K562 (cell line): ENCODE data around the gene KCNN3. TPM values are rescaled to one million over a fixed set of nuclear protein-coding genes. Genes with fewer than 3 reads are reported as not detected.

Experiments used
- ATAC-seq: fragments of 200-7000 bp; cut with Tn5 transposase; 3 replicates; pipeline ENCODE4 v1.9.1; 2020; ENCODE audit warnings: moderate library complexity
- BruUV-seq: library from RNA; stranded (reverse); fragments of 400-500 nt; replicated peaks from 2 replicates; lab custom pipeline; 2021; lab: Mats Ljungman, UMichigan
- CTCF ChIA-PET: fragments of 300-600 bp; formaldehyde crosslinking; extraction: SDS; loops from one replicate; lab custom pipeline; 2021; ENCODE audit warnings: low intra/inter-chr PET ratio; lab: Yijun Ruan, JAX
- POLR2A ChIA-PET: fragments of 300-600, 350-650 bp; sonication (Branson Sonifier 250); formaldehyde crosslinking; extraction: SDS; loops from one replicate; lab custom pipeline; 2021; ENCODE audit warnings: antibody characterized with exemption, inconsistent platforms; lab: Yijun Ruan, JAX
- DNase-seq, 4 experiments: peaks; one replicate each; pipeline versions ENCODE4 v3.0.0 to v3.0.0-alpha.2; 2011 to 2018; ENCODE audit warnings: low spot score in 3 of 4, mixed read lengths in 3 of 4; ENCODE audit errors: extremely low read depth in 1 of 4
- FAIRE-seq: peaks from 2 replicates; lab custom pipeline; 2011; peaks lifted over from hg19 to GRCh38; lab: Jason Lieb, UNC
- H2AFZ ChIP-seq: 2 replicates; pipeline ENCODE4 v1.6.0; 2011; ENCODE audit warnings: low read depth, low read length, control low read depth, inconsistent platforms
- H3K27ac ChIP-seq: fragments of 200-600 bp; 3 replicates; pipeline ENCODE4 v1.8.0; 2011; ENCODE audit warnings: low read depth, mild to moderate bottlenecking, control low read depth, inconsistent platforms, low read length, moderate library complexity, mixed read lengths; ENCODE audit errors: extremely low read depth
- H3K27me3 ChIP-seq, 2 experiments: fragments of 300-600 bp in 1 of 2; 2 replicates in 1 of 2; 3 replicates in 1 of 2; pipeline versions ENCODE4 v1.6.0 to v1.8.0; 2011; ENCODE audit warnings: inconsistent platforms in 2 of 2, low read length in 2 of 2, mild to moderate bottlenecking in 1 of 2, mixed read lengths in 1 of 2, moderate library complexity in 1 of 2; ENCODE audit not compliant: control insufficient read depth in 2 of 2, insufficient read depth in 2 of 2
- H3K36me3 ChIP-seq: fragments of 300-600 bp; 3 replicates; pipeline ENCODE4 v1.8.0; 2011; ENCODE audit warnings: mild to moderate bottlenecking, low read length, inconsistent platforms; ENCODE audit not compliant: control insufficient read depth, insufficient read depth
- H3K4me1 ChIP-seq, 2 experiments: fragments of 200-600 bp in 1 of 2; replicated peaks in 1 of 2; 2 replicates in 1 of 2; 3 replicates in 1 of 2; pipeline versions ENCODE4 v1.5.1 to v1.8.0; 2011; ENCODE audit warnings: inconsistent platforms in 2 of 2, low read length in 2 of 2, mild to moderate bottlenecking in 1 of 2, mixed read lengths in 1 of 2, moderate library complexity in 1 of 2; ENCODE audit not compliant: control insufficient read depth in 2 of 2, insufficient read depth in 2 of 2
- H3K4me2 ChIP-seq: 2 replicates; pipeline ENCODE4 v1.6.1; 2011; ENCODE audit warnings: low read length, control low read depth, inconsistent platforms, mixed read lengths; ENCODE audit not compliant: insufficient read depth
- H3K4me3 ChIP-seq: fragments of 200-600 bp; sonication (generic), shearing (Covaris generic); 2 replicates; pipeline ENCODE4 v1.5.1; 2016; ENCODE audit warnings: control low read depth, inconsistent platforms
- H3K79me2 ChIP-seq: fragments of 200-600 bp; 3 replicates; pipeline ENCODE4 v1.8.0; 2011; ENCODE audit warnings: low read length, inconsistent platforms; ENCODE audit not compliant: control insufficient read depth, insufficient read depth
- H3K9ac ChIP-seq, 2 experiments: 2 replicates each; pipeline versions ENCODE4 v1.6.0 to v1.6.1; 2011; ENCODE audit warnings: low read depth in 2 of 2, low read length in 2 of 2, control low read depth in 1 of 2, inconsistent platforms in 1 of 2, mild to moderate bottlenecking in 1 of 2, mixed read lengths in 1 of 2; ENCODE audit not compliant: insufficient read depth in 1 of 2
- H3K9me1 ChIP-seq: one replicate; pipeline ENCODE4 v1.6.0; 2011; ENCODE audit warnings: inconsistent platforms, mild to moderate bottlenecking, low read length, moderate library complexity; ENCODE audit not compliant: control insufficient read depth, insufficient read depth
- H3K9me3 ChIP-seq: replicated peaks from 2 replicates; pipeline ENCODE4 v1.5.1; 2011; ENCODE audit warnings: low read depth, low read length, inconsistent platforms; ENCODE audit not compliant: control insufficient read depth, insufficient read depth
- H4K20me1 ChIP-seq: replicated peaks from 2 replicates; pipeline ENCODE4 v1.6.1; 2011; ENCODE audit warnings: low read length, inconsistent platforms, mixed read lengths; ENCODE audit not compliant: control insufficient read depth, insufficient read depth
- EWSR1 ChIP-seq: fragments of 450-650 bp; IDR thresholded peaks from 2 replicates; pipeline ENCODE4 v1.6.1; 2018; ENCODE audit warnings: borderline replicate concordance, mild to moderate bottlenecking, low read depth, moderate library complexity; ENCODE audit not compliant: partially characterized antibody
- GABPA ChIP-seq: fragments of 200-800 bp; sonication (Bioruptor generic); conservative IDR thresholded peaks from 2 replicates; pipeline ENCODE4 v1.6.1; 2016; ENCODE audit warnings: low read depth, missing genetic modification characterization, missing compliant biosample characterization
- ZNF212 ChIP-seq: fragments of 450-650 bp; formaldehyde crosslinking; IDR thresholded peaks from 2 replicates; pipeline ENCODE4 v1.4.0; 2020; ENCODE audit warnings: mild to moderate bottlenecking
- ZNF584 ChIP-seq: fragments of 200-800 bp; sonication (Bioruptor generic); IDR thresholded peaks from 2 replicates; pipeline ENCODE4 v1.6.1; 2016; ENCODE audit warnings: low read depth, mild to moderate bottlenecking, missing genetic modification characterization, missing compliant biosample characterization
- WGBS: fragments of 100-300 bp; shearing (Covaris generic); methylation state at CpG from one replicate; pipeline ENCODE4 v1.1.6; 2016; ENCODE audit warnings: low coverage, mixed read lengths; ENCODE audit not compliant: insufficient coverage; ENCODE audit errors: missing lambda C conversion rate; 5-methylcytosine and 5-hydroxymethylcytosine counted together
- in situ Hi-C: fragments of 300-500 bp; cut with MboI; formaldehyde crosslinking; loops from 4 replicates; pipeline ENCODE4 v1.15.0; 2018; ENCODE audit warnings: inconsistent platforms, mixed read lengths
- intact Hi-C: fragments of 100-400 bp; cut with micrococcal nuclease; formaldehyde crosslinking; loops from 2 replicates; pipeline ENCODE4 v1.14.2; 2022
- polyA plus RNA-seq, 8 experiments: library from polyadenylated mRNA; depleted of rRNA in 4 of 8; stranded (reverse) in 5 of 8; unstranded in 3 of 8; fragments of >200 nt; fragmentation: Nextera tagmentation in 2 of 8; fragmentation: Illumina TruSeq in 1 of 8; extraction: Ambion mirVana in 2 of 8; extraction: Trizol in 1 of 8; gene quantifications; 2 replicates each; pipeline versions ENCODE4 v1.2.1 to v1.2.3, GENCODE V29; 2011 to 2014; ENCODE audit warnings: inconsistent platforms in 1 of 8, missing spikeins in 1 of 8
- total RNA-seq, 7 experiments: library from RNA; depleted of rRNA in 6 of 7; stranded (reverse); fragments of >200 nt in 6 of 7; fragmentation: Illumina TruSeq in 2 of 7; extraction: Trizol in 2 of 7; gene quantifications; 2 replicates each; pipeline versions ENCODE4 v1.2.1 to v1.2.3, GENCODE V29; 2011 to 2021; ENCODE audit warnings: low replicate concordance in 1 of 7

Gene KCNN3
- total and polyA plus RNA-seq, 9 of the 15 experiments (the other 6 are each of a cell fraction or from before 2014, with no cell fraction given): 0.02 to 0.03 TPM; not detected in 7

DNA sequence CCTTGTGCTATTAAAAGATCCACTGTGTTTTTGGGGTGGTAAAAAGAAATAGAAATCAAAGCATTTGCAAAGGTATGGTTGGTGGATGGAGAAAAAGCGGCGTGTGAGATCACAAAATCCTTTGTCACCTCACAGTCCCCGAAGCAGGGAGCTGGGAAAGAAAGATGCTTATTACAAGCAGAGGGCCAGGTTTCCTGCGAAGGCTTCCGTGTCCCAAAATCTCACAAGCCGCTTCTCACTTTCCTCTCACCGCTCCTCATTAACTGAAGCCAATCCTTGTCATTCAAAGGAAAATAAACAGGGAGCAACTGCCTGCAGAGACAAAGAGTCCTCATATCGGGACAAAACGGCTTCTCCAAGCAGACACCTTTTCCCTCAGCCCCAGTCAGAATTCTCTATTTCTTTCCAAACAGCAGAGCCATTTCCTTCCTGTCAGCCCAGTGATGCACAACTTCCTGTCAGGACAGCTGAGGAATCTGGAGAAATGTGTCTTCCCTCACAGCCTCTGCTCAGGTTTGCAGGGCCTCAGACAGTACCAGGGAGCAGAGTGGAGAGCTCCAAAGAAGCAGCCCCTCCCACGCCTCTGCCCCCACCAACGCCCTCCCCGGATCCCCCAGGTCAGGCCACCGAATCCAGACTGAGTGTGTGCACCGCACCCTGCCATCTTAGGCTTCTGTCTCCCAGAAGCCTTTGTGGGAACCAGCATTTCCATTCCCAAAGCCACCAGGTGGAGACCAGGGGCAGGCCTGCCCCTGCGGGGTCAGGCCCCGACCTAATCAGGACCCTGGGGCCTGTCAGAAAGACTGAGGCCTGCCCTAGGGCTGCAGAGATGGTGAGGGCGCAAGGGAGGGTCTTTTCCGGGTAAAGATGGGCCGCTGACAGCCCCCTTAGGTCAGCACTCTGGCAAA lies 29.6 kb downstream of the KCNN3 start:
- no peaks in the 10 kb centered on the region for H3K79me2 ChIP-seq
- H3K4me1 ChIP-seq: peaks cover 0 to 11% of the 10 kb centered on the region in 2 experiments; a peak in 2 of 5 replicates
- no peak overlapping the region for H2AFZ ChIP-seq
- no peak overlapping the region for H3K4me3 ChIP-seq
- DNase-seq (peak in 1 of 4 experiments; percentile 19), ATAC-seq (peak; percentile 21; the same call in 2 of the 3 replicates), FAIRE-seq (no peak)
- in situ Hi-C loops (no loop called here), intact Hi-C loops (no loop called here)
- no peak for TF ChIP-seq ZNF212 (CRISPR knock-in tag)
- TF ChIP-seq GABPA: peak; percentile 50; the same call in 1 of the 2 replicates
- no peak for TF ChIP-seq EWSR1
- TF ChIP-seq ZNF584 (CRISPR knock-in tag): 0 out of 2 replicates have a peak, but pooled peaks have one; percentile 30
- BruUV-seq: no TSS peak
- no peaks in the 10 kb centered on the region for H3K36me3 ChIP-seq
- H3K27me3 ChIP-seq: peaks cover 31 to 69% of the 10 kb centered on the region in 2 experiments
- POLR2A ChIA-PET: interaction anchor here (0.7 to 1.0 kb wide), 2 partner anchors 8 to 70 kb away, joined by 3 read pairs; no protein-coding TSS in a partner anchor
- H3K9ac ChIP-seq: peak overlapping the region in 1 of 2 experiments; percentile 64; a peak in 1 of 4 replicates
- peaks cover 13% of the 10 kb centered on the region; the same call in 1 of the 2 replicates for H4K20me1 ChIP-seq
- H3K27ac ChIP-seq: no peak overlapping the region
- no peaks in the 10 kb centered on the region for H3K9me1 ChIP-seq
- CTCF ChIA-PET: no interaction called here
- H3K9me3 ChIP-seq: no peaks in the 10 kb centered on the region
- no peak overlapping the region for H3K4me2 ChIP-seq
- 31% methylated on average over 19 of the region's 19 CpGs for WGBS
